ENCODE data around the gene DACH1.

The DACH1 gene

DNA sequence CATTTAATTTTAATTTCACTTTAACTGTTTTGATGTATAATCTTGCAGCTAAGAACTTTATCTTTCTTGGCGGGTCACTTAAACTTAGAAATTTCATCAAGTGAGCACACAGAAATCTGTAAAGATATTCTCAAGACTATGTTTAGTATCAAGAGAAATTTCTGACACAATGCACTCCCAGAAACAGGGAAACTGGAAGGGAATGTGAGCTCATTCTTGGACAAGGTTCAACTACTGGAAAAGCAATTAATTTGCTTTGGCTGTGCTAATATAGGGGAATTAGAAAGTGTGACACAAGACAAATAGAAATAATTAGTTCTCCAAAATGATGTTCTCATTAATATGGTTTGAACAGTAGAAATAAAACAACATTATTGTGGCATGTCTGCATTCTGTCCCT is 402.3 kb downstream of the DACH1 start:
- Histone ChIP-seq H3K4me1 (ENCODE audit: control insufficient read depth, insufficient read depth, low read depth, low read length) (no peaks in the 10 kb centered on the region), H4K8ac (ENCODE audit: low read length) (no peak overlapping the region), H2BK120ac (ENCODE audit: low read depth, low read length) (no peak overlapping the region), H3K79me1 (replicated peaks; ENCODE audit: low read length, poor library complexity, severe bottlenecking) (no peaks in the 10 kb centered on the region), H4K91ac (ENCODE audit: low read length) (no peak overlapping the region), H2BK12ac (ENCODE audit: low read length in 2 of 2) (no peak overlapping the region), H2AK5ac (ENCODE audit: low read length, severe bottlenecking) (no peak overlapping the region), H3K9me3 (ENCODE audit: control insufficient read depth, low read length) (no peaks in the 10 kb centered on the region), H3K9ac (ENCODE audit: low read length) (no peak overlapping the region), H3K14ac (ENCODE audit: low read length in 2 of 2) (no peak overlapping the region), H3K23ac (ENCODE audit: low read length in 2 of 2) (no peak overlapping the region), H2AFZ (ENCODE audit: low read depth, low read length) (no peak overlapping the region), H2BK5ac (ENCODE audit: low read depth, low read length, poor library complexity, severe bottlenecking) (no peak overlapping the region), H3K4me2 (ENCODE audit: low read length, poor library complexity, severe bottlenecking) (no peak overlapping the region), H3K18ac (ENCODE audit: low read depth in 1 of 2, low read length in 2 of 2) (no peak overlapping the region), H3K27me3 (ENCODE audit: control insufficient read depth in 1 of 2, insufficient read depth in 1 of 2, low read length in 2 of 2) (no peaks in the 10 kb centered on the region), H3K4me3 (ENCODE audit: insufficient read depth in 1 of 2, low read depth in 1 of 2, low read length in 2 of 2) (no peak overlapping the region), H3K36me3 (ENCODE audit: control insufficient read depth in 1 of 2, insufficient read depth in 2 of 2, low read depth in 1 of 2, low read length in 2 of 2) (no peaks in the 10 kb centered on the region), H2BK15ac (ENCODE audit: low read depth, poor library complexity, severe bottlenecking) (no peak overlapping the region), H3K27ac (ENCODE audit: low read length, poor library complexity, severe bottlenecking) (no peak overlapping the region), H3K4ac (ENCODE audit: low read depth in 1 of 2, low read length in 2 of 2) (no peak overlapping the region)
- no peak for DNase-seq
- no CpG with 5 or more reads among the region's 1 CpG for WGBS

DNA sequence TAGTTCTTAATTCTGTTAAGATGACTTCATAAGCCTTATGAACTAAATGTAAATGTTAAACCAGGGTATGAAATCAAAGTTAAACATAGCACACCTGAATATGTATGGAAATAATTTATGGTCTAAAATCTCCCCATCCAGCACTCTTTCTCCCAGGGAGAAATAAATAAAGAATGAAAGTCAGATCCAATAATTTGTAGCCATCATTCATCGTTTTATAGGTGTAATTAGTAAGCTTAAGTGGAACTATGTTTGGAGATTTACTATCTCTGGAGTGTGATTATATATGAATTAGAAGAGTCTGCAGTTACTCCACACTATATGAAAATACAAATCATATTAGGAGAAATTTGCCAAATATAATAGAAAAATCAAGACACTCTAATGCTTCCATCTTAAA is 405.1 kb downstream of the DACH1 start:
- H4K91ac ChIP-seq (ENCODE audit: low read length) = no peak overlapping the region
- no peak overlapping the region for H3K9ac ChIP-seq (ENCODE audit: low read length)
- no peak overlapping the region for H2AFZ ChIP-seq (ENCODE audit: low read depth, low read length)
- H3K36me3 ChIP-seq (ENCODE audit: control insufficient read depth in 1 of 2, insufficient read depth in 2 of 2, low read depth in 1 of 2, low read length in 2 of 2) = no peaks in the 10 kb centered on the region
- no peaks in the 10 kb centered on the region for H3K9me3 ChIP-seq (ENCODE audit: control insufficient read depth, low read length)
- DNase-seq = no peak
- H3K27ac ChIP-seq (ENCODE audit: low read length, poor library complexity, severe bottlenecking) = no peak overlapping the region
- H3K27me3 ChIP-seq (ENCODE audit: control insufficient read depth in 1 of 2, insufficient read depth in 1 of 2, low read length in 2 of 2) = no peaks in the 10 kb centered on the region
- H3K79me1 ChIP-seq (replicated peaks; ENCODE audit: low read length, poor library complexity, severe bottlenecking) = no peaks in the 10 kb centered on the region
- no peak overlapping the region for H3K4ac ChIP-seq (ENCODE audit: low read depth in 1 of 2, low read length in 2 of 2)
- no peak overlapping the region for H3K4me3 ChIP-seq (ENCODE audit: insufficient read depth in 1 of 2, low read depth in 1 of 2, low read length in 2 of 2)
- no peak overlapping the region for H3K23ac ChIP-seq (ENCODE audit: low read length in 2 of 2)
- H3K4me1 ChIP-seq (ENCODE audit: control insufficient read depth, insufficient read depth, low read depth, low read length) = no peaks in the 10 kb centered on the region
- no peak overlapping the region for H2AK5ac ChIP-seq (ENCODE audit: low read length, severe bottlenecking)
- H3K14ac ChIP-seq (ENCODE audit: low read length in 2 of 2) = no peak overlapping the region
- no peak overlapping the region for H3K4me2 ChIP-seq (ENCODE audit: low read length, poor library complexity, severe bottlenecking)
- H2BK5ac ChIP-seq (ENCODE audit: low read depth, low read length, poor library complexity, severe bottlenecking) = no peak overlapping the region
- H4K8ac ChIP-seq (ENCODE audit: low read length) = no peak overlapping the region
- WGBS = no CpG with 5 or more reads among the region's 1 CpG
- H2BK12ac ChIP-seq (ENCODE audit: low read length in 2 of 2) = no peak overlapping the region
- no peak overlapping the region for H2BK120ac ChIP-seq (ENCODE audit: low read depth, low read length)
- H2BK15ac ChIP-seq (ENCODE audit: low read depth, poor library complexity, severe bottlenecking) = no peak overlapping the region
- H3K18ac ChIP-seq (ENCODE audit: low read depth in 1 of 2, low read length in 2 of 2) = no peak overlapping the region

DNA sequence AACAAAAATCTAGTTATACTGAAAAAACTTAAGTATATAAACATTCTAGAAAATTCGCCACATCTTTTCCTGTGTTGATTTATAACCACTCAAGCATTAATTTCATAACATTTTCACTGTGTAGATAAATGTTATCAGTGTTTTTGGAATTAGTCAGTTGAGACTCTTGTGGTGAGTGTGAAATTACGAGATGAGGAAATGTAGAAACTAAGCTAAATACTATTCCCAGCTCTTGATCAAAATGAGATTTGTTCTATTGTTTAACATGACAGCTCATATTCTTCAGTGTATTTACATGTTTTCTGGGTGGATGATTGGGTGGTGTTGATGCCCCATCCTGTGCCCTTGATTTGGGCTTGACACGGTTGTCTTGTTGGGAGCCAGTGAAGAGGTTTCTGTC is 406.8 kb downstream of the DACH1 start:
- no peak overlapping the region for H2AK5ac ChIP-seq (ENCODE audit: low read length, severe bottlenecking)
- H2BK120ac ChIP-seq (ENCODE audit: low read depth, low read length) = no peak overlapping the region
- H3K9ac ChIP-seq (ENCODE audit: low read length) = no peak overlapping the region
- H3K27ac ChIP-seq (ENCODE audit: low read length, poor library complexity, severe bottlenecking) = no peak overlapping the region
- H4K91ac ChIP-seq (ENCODE audit: low read length) = no peak overlapping the region
- no CpG with 5 or more reads among the region's 3 CpGs for WGBS
- H3K27me3 ChIP-seq (ENCODE audit: control insufficient read depth in 1 of 2, insufficient read depth in 1 of 2, low read length in 2 of 2) = no peaks in the 10 kb centered on the region
- no peak overlapping the region for H3K4ac ChIP-seq (ENCODE audit: low read depth in 1 of 2, low read length in 2 of 2)
- H3K4me2 ChIP-seq (ENCODE audit: low read length, poor library complexity, severe bottlenecking) = no peak overlapping the region
- H3K4me1 ChIP-seq (ENCODE audit: control insufficient read depth, insufficient read depth, low read depth, low read length) = no peaks in the 10 kb centered on the region
- H4K8ac ChIP-seq (ENCODE audit: low read length) = no peak overlapping the region
- H3K4me3 ChIP-seq (ENCODE audit: insufficient read depth in 1 of 2, low read depth in 1 of 2, low read length in 2 of 2) = no peak overlapping the region
- no peak overlapping the region for H3K14ac ChIP-seq (ENCODE audit: low read length in 2 of 2)
- H3K79me1 ChIP-seq (replicated peaks; ENCODE audit: low read length, poor library complexity, severe bottlenecking) = no peaks in the 10 kb centered on the region
- H3K36me3 ChIP-seq (ENCODE audit: control insufficient read depth in 1 of 2, insufficient read depth in 2 of 2, low read depth in 1 of 2, low read length in 2 of 2) = no peaks in the 10 kb centered on the region
- H3K9me3 ChIP-seq (ENCODE audit: control insufficient read depth, low read length) = no peaks in the 10 kb centered on the region
- no peak for DNase-seq
- H2BK15ac ChIP-seq (ENCODE audit: low read depth, poor library complexity, severe bottlenecking) = no peak overlapping the region
- H2AFZ ChIP-seq (ENCODE audit: low read depth, low read length) = no peak overlapping the region
- no peak overlapping the region for H2BK12ac ChIP-seq (ENCODE audit: low read length in 2 of 2)
- H2BK5ac ChIP-seq (ENCODE audit: low read depth, low read length, poor library complexity, severe bottlenecking) = no peak overlapping the region
- no peak overlapping the region for H3K23ac ChIP-seq (ENCODE audit: low read length in 2 of 2)
- H3K18ac ChIP-seq (ENCODE audit: low read depth in 1 of 2, low read length in 2 of 2) = peak overlapping the region in 1 of 2 experiments; percentile 54

DNA sequence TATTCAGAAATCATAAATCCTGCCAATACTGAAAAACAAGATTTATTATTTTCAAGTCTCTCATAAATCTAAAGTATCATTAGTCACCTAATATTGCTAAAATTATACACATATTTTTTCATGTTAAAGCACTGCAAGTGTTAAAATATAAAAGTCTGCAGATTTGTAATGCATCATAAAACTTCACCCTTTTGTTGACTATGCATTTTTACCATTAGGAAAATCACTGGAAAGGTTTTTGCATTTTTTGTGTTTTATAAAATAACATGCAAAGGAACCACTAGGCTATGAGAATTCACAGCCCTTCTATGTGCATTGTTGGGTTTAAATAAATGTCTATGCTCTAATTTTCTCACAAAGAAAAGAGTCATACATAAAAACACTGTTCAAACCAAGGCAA is 407.3 kb downstream of the DACH1 start:
- Histone ChIP-seq H3K4me3 (ENCODE audit: insufficient read depth in 1 of 2, low read depth in 1 of 2, low read length in 2 of 2) (no peak overlapping the region), H2BK120ac (ENCODE audit: low read depth, low read length) (no peak overlapping the region), H4K8ac (ENCODE audit: low read length) (no peak overlapping the region), H3K9me3 (ENCODE audit: control insufficient read depth, low read length) (no peaks in the 10 kb centered on the region), H3K14ac (ENCODE audit: low read length in 2 of 2) (no peak overlapping the region), H3K4me2 (ENCODE audit: low read length, poor library complexity, severe bottlenecking) (no peak overlapping the region), H3K27ac (ENCODE audit: low read length, poor library complexity, severe bottlenecking) (no peak overlapping the region), H3K79me1 (replicated peaks; ENCODE audit: low read length, poor library complexity, severe bottlenecking) (no peaks in the 10 kb centered on the region), H3K23ac (ENCODE audit: low read length in 2 of 2) (no peak overlapping the region), H2BK15ac (ENCODE audit: low read depth, poor library complexity, severe bottlenecking) (no peak overlapping the region), H3K4me1 (ENCODE audit: control insufficient read depth, insufficient read depth, low read depth, low read length) (no peaks in the 10 kb centered on the region), H2AK5ac (ENCODE audit: low read length, severe bottlenecking) (no peak overlapping the region), H2BK12ac (ENCODE audit: low read length in 2 of 2) (no peak overlapping the region), H3K27me3 (ENCODE audit: control insufficient read depth in 1 of 2, insufficient read depth in 1 of 2, low read length in 2 of 2) (no peaks in the 10 kb centered on the region), H3K9ac (ENCODE audit: low read length) (no peak overlapping the region), H2AFZ (ENCODE audit: low read depth, low read length) (no peak overlapping the region), H3K18ac (ENCODE audit: low read depth in 1 of 2, low read length in 2 of 2) (no peak overlapping the region), H2BK5ac (ENCODE audit: low read depth, low read length, poor library complexity, severe bottlenecking) (no peak overlapping the region), H4K91ac (ENCODE audit: low read length) (no peak overlapping the region), H3K4ac (ENCODE audit: low read depth in 1 of 2, low read length in 2 of 2) (no peak overlapping the region), H3K36me3 (ENCODE audit: control insufficient read depth in 1 of 2, insufficient read depth in 2 of 2, low read depth in 1 of 2, low read length in 2 of 2) (no peaks in the 10 kb centered on the region)
- no peak for DNase-seq

Data from mesenchymal stem cell (in vitro differentiated cells and primary cell).